Keratinocyte (primary cell): ENCODE results near the gene TRAF3IP1. TPM values are rescaled to one million over a fixed set of nuclear protein-coding genes. Genes with fewer than 3 reads are reported as not detected.

Source experiments
- DNase-seq: peaks from one replicate; pipeline ENCODE4 v3.0.0-alpha.2; 2011; ENCODE audit warnings: low read depth, missing footprints, low spot score
- FAIRE-seq: peaks from 2 replicates; lab custom pipeline; 2011; peaks lifted over from hg19 to GRCh38; lab: Jason Lieb, UNC
- H2AFZ ChIP-seq: 2 replicates; pipeline ENCODE4 v1.6.0; 2012; ENCODE audit warnings: low read length, control low read depth, inconsistent platforms; ENCODE audit not compliant: control insufficient read depth
- H3K27ac ChIP-seq: 2 replicates; pipeline ENCODE4 v1.5.1; 2011; ENCODE audit warnings: low read length; ENCODE audit not compliant: control insufficient read depth, insufficient read depth
- H3K27me3 ChIP-seq: 3 replicates; pipeline ENCODE4 v1.6.0; 2011; ENCODE audit warnings: low read length; ENCODE audit not compliant: control insufficient read depth, insufficient read depth; ENCODE audit errors: extremely low read depth
- H3K36me3 ChIP-seq, 2 experiments: 2 replicates in 1 of 2; 3 replicates in 1 of 2; pipeline ENCODE4 v1.5.1; 2011; ENCODE audit warnings: low read length in 2 of 2, mild to moderate bottlenecking in 1 of 2; ENCODE audit not compliant: control insufficient read depth in 2 of 2, insufficient read depth in 2 of 2; ENCODE audit errors: extremely low read depth in 1 of 2
- H3K4me1 ChIP-seq: 3 replicates; pipeline ENCODE4 v1.5.1; 2011; ENCODE audit warnings: low read length; ENCODE audit not compliant: control insufficient read depth, insufficient read depth; ENCODE audit errors: extremely low read depth
- H3K4me2 ChIP-seq: 3 replicates; pipeline ENCODE4 v1.6.0; 2011; ENCODE audit warnings: low read depth, low read length; ENCODE audit not compliant: control insufficient read depth, insufficient read depth; ENCODE audit errors: extremely low read depth
- H3K4me3 ChIP-seq, 3 experiments: fragments of 200-600 bp in 1 of 3; sonication (generic) in 1 of 3; 2 replicates in 2 of 3; 3 replicates in 1 of 3; pipeline ENCODE4 v1.5.1; 2011 to 2016; ENCODE audit warnings: low read length in 3 of 3, mild to moderate bottlenecking in 3 of 3, control low read depth in 2 of 3, inconsistent platforms in 1 of 3, low read depth in 1 of 3, mixed read lengths in 1 of 3, mixed run types in 1 of 3, moderate library complexity in 1 of 3; ENCODE audit not compliant: control insufficient read depth in 2 of 3, insufficient read depth in 2 of 3; ENCODE audit errors: extremely low read depth in 1 of 3
- H3K79me2 ChIP-seq: 2 replicates; pipeline ENCODE4 v1.6.0; 2012; ENCODE audit warnings: low read length; ENCODE audit not compliant: control insufficient read depth, insufficient read depth
- H3K9ac ChIP-seq: 3 replicates; pipeline ENCODE4 v1.6.0; 2011; ENCODE audit warnings: low read length; ENCODE audit not compliant: control insufficient read depth, insufficient read depth; ENCODE audit errors: extremely low read depth
- H3K9me1 ChIP-seq: 3 replicates; pipeline ENCODE4 v1.6.0; 2011; ENCODE audit warnings: low read length; ENCODE audit not compliant: control insufficient read depth, insufficient read depth; ENCODE audit errors: extremely low read depth
- H3K9me3 ChIP-seq: 2 replicates; pipeline ENCODE4 v1.5.1; 2012; ENCODE audit warnings: low read depth, low read length; ENCODE audit not compliant: control insufficient read depth
- H4K20me1 ChIP-seq: 3 replicates; pipeline ENCODE4 v1.6.0; 2011; ENCODE audit warnings: low read length; ENCODE audit not compliant: control insufficient read depth, insufficient read depth; ENCODE audit errors: extremely low read depth
- CTCF ChIP-seq, 3 experiments: IDR thresholded peaks in 1 of 3; conservative IDR thresholded peaks in 1 of 3; optimal IDR thresholded peaks in 1 of 3; 2 replicates in 2 of 3; 3 replicates in 1 of 3; pipeline versions ENCODE3 to v1.5.1; 2011; ENCODE audit warnings: low read length in 3 of 3, mild to moderate bottlenecking in 3 of 3, moderate library complexity in 2 of 3, control low read depth in 1 of 3, inconsistent platforms in 1 of 3; ENCODE audit not compliant: insufficient read depth in 2 of 3; ENCODE audit errors: extremely low read depth in 1 of 3
- EZH2 ChIP-seq: IDR thresholded peaks from one replicate; pipeline ENCODE4 v1.6.1; 2012; ENCODE audit warnings: inconsistent platforms, mild to moderate bottlenecking, low read length, moderate library complexity
- dilution Hi-C: fragments of 300-500 bp; cut with MboI; formaldehyde crosslinking; loops from one replicate; pipeline ENCODE4 v1.7.0; 2020; ENCODE audit warnings: low sequenced_read_pairs; ENCODE audit not compliant: extremely low pct_ligation_motif_present
- polyA plus RNA-seq, 5 experiments: library from polyadenylated mRNA; depleted of rRNA in 3 of 5; stranded (reverse) in 3 of 5; stranded (forward) in 1 of 5; unstranded in 1 of 5; fragments of >200 nt; gene quantifications; 1 replicate in 1 of 5; 2 replicates in 3 of 5; 3 replicates in 1 of 5; pipeline versions ENCODE4 v1.2.1 to v1.2.3, GENCODE V29; 2011 to 2012; ENCODE audit warnings: missing spikeins in 2 of 5, low read depth in 1 of 5, low replicate concordance in 1 of 5

The TRAF3IP1 gene
- polyA plus RNA-seq, 1 donor (not counting 4 experiments of a cell fraction or from before 2014, with no cell fraction given) = 7.0 TPM

- Histone ChIP-seq H3K4me3 (peak within 1 kb of the TSS; percentile 68 to 85 (median 71)), H2AFZ (peak within 1 kb of the TSS; percentile 85), H3K79me2 (peaks cover 45% of the 10 kb centered on the region), H3K9me1 (no peaks in the 10 kb centered on the region), H3K36me3 (peaks cover 2 to 3% of the 10 kb centered on the region in 2 experiments), H3K27me3 (no peaks in the 10 kb centered on the region), H3K9ac (peak within 1 kb of the TSS; percentile 89), H3K4me1 (peaks cover 14% of the 10 kb centered on the region), H3K9me3 (no peaks in the 10 kb centered on the region), H4K20me1 (no peaks in the 10 kb centered on the region), H3K27ac (peak within 1 kb of the TSS; percentile 79), H3K4me2 (peak within 1 kb of the TSS; percentile 96)
- dilution Hi-C loops = no loop called here
- FAIRE-seq (no peak), DNase-seq (peak; percentile 41)
- no peak for TF ChIP-seq CTCF (optimal IDR thresholded peaks at IDR 0.05 in 1 of 3, IDR thresholded peaks at IDR 0.05 in 1 of 3, conservative IDR thresholded peaks at IDR 0.05 in 1 of 3; ENCODE audit: extremely low read depth in 1 of 3, insufficient read depth in 2 of 3, low read length in 3 of 3)
- TF ChIP-seq EZH2 = no peak
Measured at GRCh38 chr2:238426568-238427434, 106.5 kb downstream of the TRAF3IP1 start, which contains the start of gene ASB1. Gene ASB1 (plus strand): TSS chr2:238426927. CDS start chr2:238427071, 144 bp downstream.

- dilution Hi-C loops = no loop called here
- H3K36me3 ChIP-seq = peaks cover 2 to 3% of the 10 kb centered on the region in 2 experiments
- FAIRE-seq = peak; percentile 9
Measured at GRCh38 chr2:238427435-238428162, 107.3 kb downstream of the TRAF3IP1 start.

More at GRCh38 chr2:238427435-238428162, 107.3 kb downstream of the TRAF3IP1 start:
- H4K20me1 ChIP-seq = no peaks in the 10 kb centered on the region
- peak overlapping the region; percentile 85 for H2AFZ ChIP-seq
- H3K79me2 ChIP-seq = peaks cover 52% of the 10 kb centered on the region
- H3K27ac ChIP-seq = peak overlapping the region; percentile 79
- H3K9me3 ChIP-seq = no peaks in the 10 kb centered on the region
- no peaks in the 10 kb centered on the region for H3K27me3 ChIP-seq
- H3K4me3 ChIP-seq = peak overlapping the region; percentile 68 to 85 (median 71)
- TF ChIP-seq EZH2 (no peak), CTCF (optimal IDR thresholded peaks at IDR 0.05 in 1 of 3, IDR thresholded peaks at IDR 0.05 in 1 of 3, conservative IDR thresholded peaks at IDR 0.05 in 1 of 3; ENCODE audit: extremely low read depth in 1 of 3, insufficient read depth in 2 of 3, low read length in 3 of 3) (no peak)
- peak overlapping the region; percentile 96 for H3K4me2 ChIP-seq
- peak overlapping the region; percentile 89 for H3K9ac ChIP-seq
- DNase-seq = no peak
- H3K4me1 ChIP-seq = peaks cover 14% of the 10 kb centered on the region
- no peaks in the 10 kb centered on the region for H3K9me1 ChIP-seq
